DMS 273 (cell line): ENCODE results near the gene CIP2A.

Experiments used
- DNase-seq: peaks from one replicate; lab custom pipeline; 2025; ENCODE audit not compliant: unreplicated experiment; lab: John Stamatoyannopoulos, UW

Gene CIP2A

DNA sequence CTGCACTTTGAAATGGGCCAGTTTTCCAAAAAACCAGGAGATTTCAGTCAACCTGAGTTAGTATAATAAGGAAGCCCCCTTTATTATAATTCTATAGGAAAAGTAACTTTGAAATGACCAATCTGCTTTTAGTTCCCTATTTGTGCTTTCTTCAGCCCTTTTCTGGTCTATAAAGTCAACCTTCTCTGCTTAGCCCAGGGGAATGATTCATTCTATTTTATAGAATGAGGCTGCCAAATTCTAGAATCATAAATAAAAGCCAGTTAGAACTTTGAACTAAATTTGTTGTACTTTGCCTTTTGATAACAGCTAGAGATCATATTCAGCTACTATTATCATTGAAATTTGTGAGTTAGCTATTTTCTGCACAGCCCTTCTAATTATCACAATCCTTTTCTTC, 24.7 kb downstream of the CIP2A start:
- DNase-seq, result no peak

DNA sequence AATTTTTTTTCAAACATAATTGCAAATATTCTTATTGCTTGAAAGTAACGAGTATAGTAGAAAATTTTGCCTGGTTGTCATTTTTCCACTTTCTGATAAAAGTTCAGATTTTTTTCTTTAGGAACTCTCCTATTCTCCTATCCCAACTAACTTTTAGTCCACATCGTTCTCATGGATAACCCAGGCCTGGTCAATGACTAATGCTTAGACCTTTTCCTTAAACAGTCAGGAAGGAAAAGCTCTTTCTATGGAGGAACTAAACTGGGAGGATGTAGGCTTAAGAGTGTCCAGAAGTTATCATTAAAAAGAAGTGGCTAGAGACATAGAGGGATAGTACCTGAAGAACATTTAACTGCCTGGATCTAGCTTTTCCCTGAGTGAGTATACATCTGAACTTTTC, 26.7 kb downstream of the CIP2A start:
- DNase-seq, result no peak

DNA sequence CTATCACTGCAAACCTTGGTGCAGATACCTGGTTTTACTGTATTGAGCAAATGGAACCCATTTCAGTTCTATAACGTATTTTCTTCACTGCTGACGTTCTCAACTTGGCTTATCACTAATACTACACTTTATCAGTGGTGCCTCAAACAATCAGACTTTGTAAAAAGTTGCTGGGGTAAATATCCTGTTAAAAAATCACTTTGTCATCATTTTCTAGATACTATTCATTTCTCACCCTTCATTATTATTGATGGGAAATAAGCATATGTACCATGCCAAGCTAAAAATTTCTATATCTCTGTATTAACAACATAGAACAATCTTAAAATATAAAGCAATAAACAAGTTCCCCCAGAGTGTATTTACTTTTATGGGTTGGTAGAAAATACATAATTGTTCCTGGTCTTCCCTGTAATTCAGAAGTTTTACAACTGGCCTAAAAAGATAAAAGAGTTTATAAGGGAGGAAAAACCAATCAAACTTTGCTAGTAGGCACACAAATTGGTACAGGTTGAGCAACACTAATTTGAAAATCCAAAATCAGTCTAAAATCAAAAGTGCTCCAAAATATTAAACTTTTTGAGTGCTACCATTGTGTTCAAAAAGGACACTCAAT, 33.2 kb downstream of the CIP2A start:
- DNase-seq, result no peak

DNA sequence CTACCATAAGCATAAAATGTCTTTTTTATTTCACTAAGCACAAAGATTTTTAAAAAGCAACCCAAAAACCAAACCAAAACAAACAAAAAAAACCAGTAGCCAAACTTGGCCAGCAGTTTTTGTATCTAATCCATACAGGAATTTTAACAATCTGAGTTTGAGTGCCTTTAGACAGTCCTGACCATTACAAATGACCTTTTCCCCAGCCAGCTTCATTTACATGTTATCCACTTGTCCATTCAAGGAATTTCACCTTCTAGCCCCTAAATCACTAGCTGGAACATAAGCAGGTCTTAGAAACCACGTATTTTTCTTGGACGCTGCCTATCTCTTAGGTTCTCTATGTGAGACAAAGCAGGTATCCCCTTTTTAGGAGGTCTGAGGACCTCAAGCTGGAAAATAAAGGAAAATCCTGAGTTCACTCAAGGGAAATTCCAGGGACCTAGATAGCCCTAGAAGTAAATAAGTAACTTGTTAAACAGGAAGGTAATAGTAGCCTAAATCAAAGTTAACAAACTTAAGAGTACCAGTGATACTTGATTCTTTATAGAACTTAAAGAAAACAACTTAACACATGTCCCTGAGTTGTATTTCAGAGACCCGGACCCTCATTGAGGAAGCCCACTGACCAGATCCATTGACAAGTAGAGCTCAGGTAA, 34.2 kb downstream of the CIP2A start:
- no peak for DNase-seq

DNA sequence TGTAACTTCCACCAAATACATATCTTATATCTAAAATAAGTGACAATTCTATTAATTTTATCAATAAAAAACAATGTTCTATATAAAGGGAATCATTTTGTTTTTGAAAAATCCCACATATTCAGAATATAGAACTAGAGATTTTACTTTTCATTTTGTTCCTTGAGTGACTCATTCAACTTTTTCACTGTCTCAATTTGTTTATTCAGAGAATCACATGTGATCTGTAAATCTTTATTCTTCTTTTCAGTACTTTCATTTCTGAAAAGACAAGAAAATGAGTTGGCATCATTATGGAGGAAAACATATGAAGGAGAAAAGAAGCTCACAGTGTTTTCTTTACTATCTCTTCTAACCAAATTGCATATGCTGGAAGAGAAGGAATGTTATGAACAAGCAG, 35.0 kb downstream of the CIP2A start:
- no peak for DNase-seq

DNA sequence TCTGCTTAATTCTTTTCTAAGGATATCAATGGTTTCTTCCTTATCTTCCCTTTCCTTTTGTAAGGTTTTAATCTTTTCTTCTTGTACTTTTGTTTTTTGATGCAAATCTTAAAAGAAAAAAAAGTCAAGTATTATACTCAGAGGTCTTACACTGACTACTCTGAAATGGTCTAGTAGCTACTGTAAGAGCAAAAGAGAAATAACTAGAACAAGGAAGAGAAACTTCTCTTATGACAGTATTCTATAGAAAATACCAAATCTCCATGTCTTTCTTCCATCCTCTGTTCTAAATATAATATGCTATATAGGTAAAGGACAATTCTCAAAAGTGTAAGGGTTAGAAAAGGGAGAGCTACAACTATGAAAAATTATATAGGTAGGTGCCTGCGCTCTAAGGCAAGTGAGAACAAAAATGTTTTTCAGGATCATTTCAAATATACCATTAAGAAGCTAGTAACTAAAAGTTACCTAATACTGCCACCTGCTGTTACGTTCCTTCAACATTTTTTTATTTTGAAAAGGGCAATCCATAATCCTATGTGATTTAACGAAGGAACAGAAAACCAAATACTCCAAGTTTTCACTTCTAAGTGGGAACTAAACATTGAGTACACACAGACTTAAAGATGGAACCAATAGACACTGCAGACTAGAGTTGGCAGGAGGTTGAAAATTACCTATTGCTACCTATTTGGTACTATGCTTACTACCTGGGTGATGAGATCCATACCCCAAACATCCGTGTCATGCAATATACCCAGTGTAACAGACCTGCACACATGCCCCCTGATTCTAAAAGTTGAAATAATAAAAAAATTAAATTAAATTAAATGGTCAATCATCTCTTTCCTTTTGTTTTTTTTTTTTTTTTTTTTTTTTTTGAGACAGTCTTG, 36.7 kb downstream of the CIP2A start:
- peak; percentile 75 for DNase-seq

DNA sequence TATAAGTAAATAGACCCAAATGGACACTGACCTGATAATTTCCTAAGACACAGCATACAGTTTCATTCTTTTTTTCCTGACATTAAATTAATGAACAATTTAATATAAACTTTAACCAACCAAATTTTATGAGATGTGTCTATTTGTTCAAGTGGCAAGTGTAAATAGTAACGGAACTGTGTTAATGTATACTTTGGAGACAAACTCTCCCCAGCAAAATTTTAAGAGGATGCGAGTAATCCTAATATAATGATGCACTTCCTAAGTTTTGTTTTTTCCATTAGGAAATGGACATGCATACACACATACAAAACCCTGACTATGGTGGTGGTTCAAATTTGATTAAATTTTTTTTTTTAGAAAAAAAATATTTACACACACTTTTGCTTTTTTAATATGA, 40.4 kb downstream of the CIP2A start:
- no peak for DNase-seq

DNA sequence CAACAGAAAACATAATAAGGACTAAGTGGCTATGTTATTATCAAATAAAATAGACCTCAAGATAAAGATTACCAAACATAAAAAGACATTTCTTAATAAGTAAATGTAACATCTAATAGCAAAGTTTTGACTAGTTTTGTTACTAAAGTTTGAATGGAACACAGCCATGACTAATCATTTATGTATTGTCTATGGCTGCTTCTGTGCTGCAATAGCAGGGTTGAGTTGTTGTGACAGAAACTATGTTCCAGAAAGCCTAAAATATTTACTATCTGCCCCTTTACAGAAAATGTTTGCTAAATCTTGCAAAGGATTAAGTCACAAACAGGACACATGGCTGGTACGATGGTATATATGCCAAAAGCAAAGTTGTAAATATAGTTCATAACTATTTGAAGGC, 40.9 kb downstream of the CIP2A start:
- no peak for DNase-seq

DNA sequence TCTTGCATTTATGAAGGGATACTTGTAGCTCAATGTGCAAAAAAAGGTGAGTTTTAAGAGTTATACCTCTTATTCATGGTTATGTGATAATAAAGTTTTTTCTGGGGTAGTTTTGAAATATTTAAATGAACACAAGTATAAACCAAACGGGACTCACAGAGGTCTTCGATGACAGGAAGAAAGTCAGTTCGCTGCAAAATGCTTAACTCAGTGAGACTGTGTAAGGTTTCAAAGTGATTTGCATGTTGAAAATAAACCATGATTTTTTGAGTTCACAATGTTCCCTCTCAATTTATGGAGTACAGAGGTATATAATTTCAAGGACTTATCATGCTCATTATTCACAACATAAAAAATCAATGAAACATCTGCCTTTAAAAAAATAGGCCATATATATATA, 42.5 kb downstream of the CIP2A start:
- no peak for DNase-seq

DNA sequence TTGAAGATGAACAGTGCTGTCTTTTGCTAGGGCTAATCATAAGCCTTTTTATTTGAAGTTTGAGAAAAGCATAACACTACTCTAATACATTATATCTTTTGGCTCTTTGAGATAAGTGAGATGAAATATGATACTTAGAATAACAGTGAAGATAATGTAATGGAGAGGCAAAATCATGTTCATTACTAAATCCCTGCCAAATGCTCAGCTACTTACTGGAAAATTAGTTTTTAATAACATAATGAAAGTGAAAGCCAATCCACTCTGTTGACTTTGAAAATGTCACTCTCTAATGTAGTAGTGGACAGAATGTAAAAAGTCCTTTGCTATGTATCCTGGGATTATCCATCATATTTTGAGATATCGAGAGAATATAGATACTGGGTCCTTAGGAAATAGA, 43.0 kb downstream of the CIP2A start:
- no peak for DNase-seq

DNA sequence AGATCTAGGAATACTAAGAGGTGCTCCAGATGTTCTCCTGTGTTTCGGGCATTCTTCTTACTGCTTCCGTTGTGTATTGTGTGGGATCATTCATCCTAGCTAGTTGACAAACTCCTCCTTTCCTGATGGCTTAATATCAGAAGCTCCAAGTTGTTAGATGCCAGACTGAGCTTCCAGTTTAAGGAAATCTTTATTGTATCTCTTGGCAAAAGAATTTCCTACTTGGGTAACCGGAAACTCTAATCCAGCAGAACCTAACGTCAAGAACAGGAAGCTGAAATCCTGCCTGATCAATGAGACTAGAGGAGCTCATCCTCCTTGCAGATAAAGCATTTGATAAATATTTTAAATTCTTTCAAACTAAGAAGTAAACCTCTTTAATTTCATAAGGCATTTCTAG, 51.2 kb downstream of the CIP2A start:
- DNase-seq, result no peak

DNA sequence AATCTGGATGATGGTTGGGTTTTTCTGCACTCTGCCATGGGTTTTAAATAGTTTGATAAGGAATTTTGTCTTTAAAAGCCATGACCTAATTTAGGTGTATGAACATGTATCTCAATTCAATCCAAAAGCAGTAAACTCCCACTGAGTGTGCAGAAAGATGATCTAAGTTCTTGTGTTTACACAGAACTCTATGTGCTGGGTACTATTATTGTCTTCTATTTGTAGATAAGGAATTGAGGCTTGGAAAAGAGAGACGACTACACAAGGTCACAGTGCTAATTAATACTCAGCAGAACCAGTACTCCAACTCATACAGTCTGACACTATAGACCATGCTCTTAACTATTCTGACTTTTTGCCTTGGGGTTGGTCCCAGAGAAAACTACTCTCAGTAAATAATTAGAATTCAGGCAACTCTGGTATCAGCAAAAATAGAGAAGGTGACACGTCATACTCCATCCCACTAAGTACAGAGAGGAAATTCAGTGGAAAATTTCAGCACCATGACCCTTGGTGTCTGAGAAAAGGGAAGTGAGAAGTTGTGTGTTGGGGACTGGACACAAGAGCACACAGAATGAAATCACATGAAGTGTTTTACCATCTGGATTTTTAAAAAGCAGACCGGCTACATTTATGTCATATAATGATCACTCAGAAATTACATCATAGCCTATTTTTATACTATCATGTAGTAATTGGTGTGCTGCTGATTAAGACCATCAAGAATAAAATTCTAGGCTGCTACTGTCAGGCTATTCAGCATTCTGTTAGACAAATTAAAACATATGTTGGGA, 60.6 kb downstream of the CIP2A start:
- no peak for DNase-seq

DNA sequence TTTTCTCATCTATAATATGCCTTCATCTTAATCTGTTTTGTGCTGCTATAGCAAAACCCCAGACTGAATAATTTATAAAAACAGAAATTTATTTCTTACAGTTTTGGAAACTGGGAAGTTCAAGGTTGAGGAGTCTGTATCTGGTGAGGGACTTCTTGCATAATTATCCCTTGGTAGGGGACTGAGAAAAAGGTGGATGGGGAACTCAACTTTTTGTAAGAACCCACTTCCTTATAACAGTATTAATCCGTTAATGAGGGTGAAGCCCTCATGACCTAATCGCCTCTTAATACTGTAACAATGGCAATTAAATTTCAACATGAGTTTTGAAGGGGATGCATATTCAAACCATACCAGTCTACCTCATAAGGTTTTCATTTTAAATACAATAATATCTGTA, 61.4 kb downstream of the CIP2A start:
- DNase-seq, result no peak

DNA sequence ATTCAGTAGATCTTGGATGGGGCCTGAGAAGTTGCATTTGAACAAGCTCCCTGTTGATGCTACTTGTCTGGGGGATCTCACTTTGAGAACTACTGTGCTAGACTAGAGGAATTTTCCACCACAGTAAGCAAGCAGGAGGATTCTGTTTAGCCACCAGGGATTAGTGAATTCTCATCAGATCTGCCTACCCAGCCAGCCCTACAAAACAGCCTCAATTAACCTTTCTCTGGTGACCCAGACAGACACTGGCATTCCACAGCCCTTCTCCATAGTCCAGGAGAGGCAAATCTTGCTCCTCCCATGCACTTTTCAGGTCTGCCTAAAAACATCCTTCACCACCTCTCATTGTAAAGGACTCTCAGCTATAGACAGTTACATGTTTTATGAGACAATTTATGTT, 62.1 kb downstream of the CIP2A start:
- no peak for DNase-seq

DNA sequence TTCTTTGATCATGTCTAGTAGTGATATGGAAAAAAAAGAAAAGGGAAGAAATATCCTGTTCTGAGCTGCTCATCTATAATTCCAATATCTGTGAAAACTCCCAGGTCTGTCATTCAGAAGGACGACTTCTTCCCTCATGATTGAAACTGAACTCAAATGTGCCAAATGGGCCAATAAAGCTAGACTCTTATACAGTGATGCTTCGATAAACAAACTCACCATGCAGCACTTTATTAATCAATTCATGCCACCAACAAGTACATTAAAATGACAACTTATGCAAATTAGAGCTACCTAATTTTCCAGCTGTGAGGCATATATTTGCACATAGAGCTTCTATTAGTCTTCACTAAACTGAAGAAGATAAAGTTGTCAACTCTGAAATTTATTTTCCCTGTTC, 63.3 kb downstream of the CIP2A start:
- DNase-seq, result no peak

DNA sequence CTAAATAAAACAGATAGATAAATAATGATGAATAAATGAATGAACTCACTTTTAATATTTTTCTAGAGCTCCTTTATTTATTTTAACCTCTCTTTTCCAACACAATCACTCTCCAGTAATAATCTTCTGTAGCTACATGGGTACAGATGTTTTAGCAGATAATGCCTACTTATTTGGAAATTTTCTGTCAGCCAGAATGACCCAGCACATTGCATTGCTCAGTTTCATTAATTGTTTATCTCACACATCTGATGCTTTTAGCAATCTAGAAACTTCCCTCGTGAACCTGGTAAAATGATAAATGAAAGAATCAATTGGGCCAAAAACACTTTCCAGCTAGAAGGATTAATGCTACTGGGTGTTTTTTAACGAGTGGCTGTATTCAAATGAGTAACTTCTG, 64.0 kb downstream of the CIP2A start:
- DNase-seq, result no peak

DNA sequence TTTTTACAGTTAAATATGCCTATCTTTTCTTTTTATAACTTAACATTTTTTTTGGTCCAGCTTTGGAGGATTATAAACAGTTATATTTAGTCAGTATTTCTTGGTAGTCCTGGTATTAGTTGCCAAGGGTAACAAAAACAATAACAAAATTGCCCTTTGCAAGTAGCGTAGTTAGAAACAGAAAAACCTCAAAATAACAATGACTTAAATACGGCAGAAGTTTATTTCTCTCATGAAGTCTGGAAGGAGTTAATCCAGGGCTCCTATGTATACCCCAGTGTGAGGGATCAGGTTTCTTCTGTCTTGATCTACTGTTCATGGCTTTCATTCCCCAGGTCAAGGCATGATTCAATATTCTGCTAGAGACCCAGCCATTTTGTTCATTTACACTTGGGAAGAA, 64.7 kb downstream of the CIP2A start:
- no peak for DNase-seq

DNA sequence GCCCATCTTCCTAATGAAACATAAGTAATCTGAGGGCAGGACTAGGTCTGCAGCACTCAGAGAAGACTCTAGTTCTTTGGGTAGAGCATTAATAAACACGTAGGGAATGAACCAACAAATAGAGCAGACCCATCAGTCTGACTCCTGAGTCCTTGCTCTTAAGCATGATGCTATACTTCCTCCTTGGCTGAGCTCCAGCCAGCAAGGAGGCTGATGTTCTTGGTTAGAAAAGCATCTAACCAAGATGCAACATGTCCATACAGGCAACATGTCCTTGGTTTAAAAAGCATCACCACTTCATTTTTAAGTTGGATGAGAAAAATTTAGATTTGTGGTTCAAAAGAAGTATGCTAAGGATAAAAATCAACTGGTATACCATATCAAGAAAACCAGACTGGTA, 70.3 kb downstream of the CIP2A start:
- no peak for DNase-seq

DNA sequence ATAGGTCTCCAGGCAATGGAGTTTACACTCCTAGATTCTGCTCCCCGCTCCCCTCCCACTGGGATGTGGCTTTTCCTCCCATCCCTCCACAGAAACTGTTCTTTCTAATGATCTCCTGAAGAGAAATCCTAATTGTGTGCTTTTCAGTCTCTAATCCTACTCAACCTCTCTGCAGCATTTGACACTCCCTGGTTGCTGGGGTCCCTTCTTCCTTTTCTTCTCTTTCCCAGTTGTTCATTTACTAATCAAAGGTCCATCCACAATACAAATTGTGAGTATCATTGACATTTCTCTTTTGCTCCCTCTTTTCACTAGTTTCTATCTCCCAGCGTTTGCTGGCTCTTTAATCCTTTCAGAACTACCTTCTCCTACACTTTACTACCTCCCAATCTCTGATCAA, 72.4 kb downstream of the CIP2A start:
- DNase-seq, result no peak

DNA sequence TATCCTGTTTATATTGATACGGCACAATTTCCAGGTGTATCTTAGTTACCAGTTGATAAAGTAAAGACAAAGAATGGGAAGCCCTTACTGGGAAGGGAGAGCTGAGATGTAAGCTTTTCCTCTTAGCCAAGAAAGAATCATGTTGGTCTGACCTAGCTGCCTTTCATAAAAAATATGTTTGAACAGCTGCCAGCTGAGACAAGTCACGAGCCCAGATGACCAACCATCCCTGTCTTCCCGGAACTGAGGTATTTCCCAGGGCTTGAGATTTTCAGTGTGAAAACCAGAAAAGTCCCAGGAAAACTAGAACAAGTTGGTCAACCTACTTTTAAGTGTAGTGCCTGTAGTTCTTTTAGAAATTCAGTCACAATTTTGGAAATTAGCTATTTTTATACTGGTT, 75.3 kb downstream of the CIP2A start:
- DNase-seq, result no peak

DNA sequence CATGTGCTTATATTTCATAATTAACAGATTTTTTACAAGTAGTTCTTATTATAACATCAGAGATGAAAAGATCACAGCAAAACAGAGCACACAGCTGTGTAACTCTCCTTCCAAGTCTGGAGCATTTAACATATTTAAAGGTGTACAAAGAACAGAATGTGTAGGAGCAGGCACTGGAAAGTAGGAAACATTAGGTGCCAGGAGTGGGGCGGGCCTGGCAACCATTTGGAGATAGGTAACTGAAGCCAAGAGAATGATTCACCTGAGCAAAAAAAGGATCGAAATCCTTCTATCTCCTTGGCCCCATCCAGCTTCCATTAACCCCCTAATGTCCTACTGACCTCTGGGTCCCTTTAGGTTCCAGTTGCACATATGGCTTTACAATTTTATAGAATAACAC, 76.6 kb downstream of the CIP2A start:
- no peak for DNase-seq

DNA sequence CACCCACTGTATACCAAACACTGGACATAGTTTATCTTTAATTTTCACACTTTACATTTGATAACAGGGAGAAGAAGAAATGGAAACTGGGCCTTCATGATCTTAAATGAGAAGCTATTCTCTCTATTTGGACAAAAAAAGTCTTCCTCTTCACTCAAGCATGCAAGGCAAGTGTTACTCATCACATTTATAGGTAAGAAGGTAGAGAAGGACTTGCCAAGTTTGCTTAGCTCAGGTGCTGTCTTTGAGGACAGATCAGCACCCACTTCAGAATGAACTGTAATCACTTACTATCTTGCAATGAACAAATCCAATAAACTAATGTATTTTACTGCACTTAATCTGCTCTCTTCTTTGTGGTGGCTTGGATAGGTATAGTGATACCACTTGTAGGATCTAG, 77.7 kb downstream of the CIP2A start:
- DNase-seq, result no peak
